Measurements from ENCODE around the gene RPF1.

GRCh38 chr1:84480650-84481049 is 1.6 kb downstream of the RPF1 start:
- TF ChIP-seq RAD21 (IDR thresholded peaks at IDR 0.05): no peak
- TF ChIP-seq YY1 (IDR thresholded peaks at IDR 0.05): no peak
